Measurements from ENCODE around the gene KCNJ5.

The KCNJ5 gene

DNA sequence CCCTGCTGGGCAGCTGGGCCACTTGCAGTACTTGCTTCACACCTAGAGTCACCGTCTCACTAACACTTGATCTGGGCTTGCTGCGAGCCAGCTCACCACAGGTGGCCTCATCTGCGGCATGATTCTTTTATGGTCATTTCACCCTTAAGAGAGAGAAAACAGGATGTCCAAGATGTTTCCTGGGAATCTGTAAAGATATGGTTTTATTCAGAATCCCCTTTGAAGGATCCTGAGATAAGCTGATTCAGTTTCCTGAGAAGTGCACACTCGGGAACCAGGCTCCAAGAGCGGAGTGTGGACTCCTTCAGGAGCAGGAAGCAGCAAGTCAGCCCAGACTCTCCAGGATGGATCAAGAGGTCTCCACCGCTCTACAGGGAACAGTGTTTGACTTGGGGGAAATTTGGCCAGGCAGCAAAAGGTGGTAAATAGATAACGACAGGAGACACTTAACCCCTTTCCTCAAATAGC is 73.3 kb downstream of the KCNJ5 start:
- no peak for DNase-seq

DNA sequence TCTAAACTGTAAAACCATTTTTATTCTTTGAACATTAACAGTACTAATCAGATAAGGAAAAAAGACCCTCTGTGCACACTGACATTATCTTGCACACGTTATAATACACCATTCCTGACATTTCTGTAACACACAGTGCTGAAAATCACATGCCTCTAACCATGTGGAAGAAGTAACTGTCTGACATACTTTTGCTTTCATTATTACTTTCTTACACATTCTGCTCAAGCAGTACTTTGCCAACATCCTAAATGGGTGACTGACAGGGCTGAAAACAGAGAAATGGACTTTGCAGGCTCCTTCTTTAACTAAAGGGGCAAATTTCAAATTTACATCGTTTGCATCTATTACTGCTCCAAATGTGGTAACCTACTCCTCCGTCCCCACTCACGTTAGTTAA is 74.3 kb downstream of the KCNJ5 start:
- no peak for DNase-seq

- DNase-seq = no peak
These were observed 76.4 kb downstream of the KCNJ5 start for GRCh38 chr11:128967578-128967977.

DNA sequence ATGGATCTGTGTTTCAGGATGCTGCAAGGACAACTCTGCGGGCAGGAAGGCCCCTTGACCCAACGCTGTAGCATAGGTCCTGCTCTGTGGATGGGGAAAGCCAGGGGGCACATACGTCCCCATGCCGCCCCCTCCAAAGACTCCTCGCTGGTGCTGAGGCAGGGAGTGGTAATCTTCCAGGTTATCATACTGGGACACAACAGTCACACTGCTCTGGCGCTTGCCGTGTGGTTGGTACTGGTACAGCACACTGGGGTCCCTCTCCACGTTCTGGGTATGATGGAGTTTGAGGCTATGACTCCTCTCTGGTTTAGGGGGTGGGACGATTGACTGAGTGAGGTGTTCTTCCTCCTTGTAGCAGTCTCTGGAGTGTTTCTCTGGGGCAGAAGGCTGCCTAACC is 77.8 kb downstream of the KCNJ5 start:
- DNase-seq = no peak
